Effector memory CD4-positive, alpha-beta T cell (primary cell): ENCODE results near the gene CNTLN.

ENCODE experiments used
- DNase-seq, 3 donors: peaks; one replicate each; pipeline ENCODE4 v3.0.0-alpha.2; 2020
- H3K27ac ChIP-seq: 2 replicates; pipeline ENCODE4 v1.7.0; 2013; ENCODE audit warnings: mild to moderate bottlenecking, low read length, moderate library complexity; ENCODE audit not compliant: insufficient read depth, poor library complexity, severe bottlenecking
- H3K27me3 ChIP-seq: replicated peaks from 2 replicates; pipeline ENCODE4 v1.7.0; 2013; ENCODE audit warnings: mild to moderate bottlenecking, low read length; ENCODE audit not compliant: insufficient read depth, control insufficient read depth, poor library complexity, severe bottlenecking
- H3K36me3 ChIP-seq: 2 replicates; pipeline ENCODE4 v1.7.0; 2013; ENCODE audit warnings: mild to moderate bottlenecking, low read length, moderate library complexity; ENCODE audit not compliant: control insufficient read depth, insufficient read depth
- H3K4me1 ChIP-seq: 2 replicates; pipeline ENCODE4 v1.7.0; 2013; ENCODE audit warnings: low read length, mild to moderate bottlenecking; ENCODE audit not compliant: control insufficient read depth, insufficient read depth, poor library complexity, severe bottlenecking
- H3K4me3 ChIP-seq: 2 replicates; pipeline ENCODE4 v1.7.0; 2013; ENCODE audit warnings: low read length, low read depth, mild to moderate bottlenecking; ENCODE audit not compliant: insufficient read depth, poor library complexity, severe bottlenecking
- H3K9me3 ChIP-seq: 2 replicates; pipeline ENCODE4 v1.7.0; 2013; ENCODE audit warnings: mild to moderate bottlenecking, low read length, moderate library complexity; ENCODE audit not compliant: control insufficient read depth

Gene CNTLN

GRCh38 chr9:17480966-17481365, 346.1 kb downstream of the CNTLN start:
- DNase-seq: no peak
- Histone ChIP-seq H3K27ac (no peak overlapping the region), H3K4me3 (no peak overlapping the region), H3K9me3 (no peaks in the 10 kb centered on the region), H3K36me3 (no peaks in the 10 kb centered on the region), H3K4me1 (no peaks in the 10 kb centered on the region), H3K27me3 (no peaks in the 10 kb centered on the region)

GRCh38 chr9:17481565-17481964, 346.7 kb downstream of the CNTLN start:
- H3K27ac ChIP-seq: no peak overlapping the region
- no peak for DNase-seq
- H3K4me3 ChIP-seq: no peak overlapping the region
- no peaks in the 10 kb centered on the region for H3K36me3 ChIP-seq
- no peaks in the 10 kb centered on the region for H3K9me3 ChIP-seq
- no peaks in the 10 kb centered on the region for H3K4me1 ChIP-seq
- H3K27me3 ChIP-seq: no peaks in the 10 kb centered on the region

- H3K36me3 ChIP-seq: no peaks in the 10 kb centered on the region
- no peaks in the 10 kb centered on the region for H3K27me3 ChIP-seq
- no peaks in the 10 kb centered on the region for H3K4me1 ChIP-seq
- no peak overlapping the region for H3K4me3 ChIP-seq
- no peak overlapping the region for H3K27ac ChIP-seq
- H3K9me3 ChIP-seq: no peaks in the 10 kb centered on the region
- no peak for DNase-seq
These were observed 350.1 kb downstream of the CNTLN start for GRCh38 chr9:17484906-17485305.

- DNase-seq: no peak
- no peaks in the 10 kb centered on the region for H3K27me3 ChIP-seq
- no peak overlapping the region for H3K27ac ChIP-seq
- H3K4me3 ChIP-seq: no peak overlapping the region
- no peaks in the 10 kb centered on the region for H3K9me3 ChIP-seq
- no peaks in the 10 kb centered on the region for H3K36me3 ChIP-seq
- no peaks in the 10 kb centered on the region for H3K4me1 ChIP-seq
These were observed 351.6 kb downstream of the CNTLN start for GRCh38 chr9:17486396-17486795.

GRCh38 chr9:17487467-17487866, 352.6 kb downstream of the CNTLN start:
- no peak overlapping the region for H3K4me3 ChIP-seq
- H3K4me1 ChIP-seq: no peaks in the 10 kb centered on the region
- H3K9me3 ChIP-seq: no peaks in the 10 kb centered on the region
- H3K36me3 ChIP-seq: no peaks in the 10 kb centered on the region
- DNase-seq: no peak
- no peaks in the 10 kb centered on the region for H3K27me3 ChIP-seq
- H3K27ac ChIP-seq: no peak overlapping the region

- no peak for DNase-seq
- Histone ChIP-seq H3K9me3 (no peaks in the 10 kb centered on the region), H3K4me1 (no peaks in the 10 kb centered on the region), H3K4me3 (no peak overlapping the region), H3K36me3 (no peaks in the 10 kb centered on the region), H3K27me3 (no peaks in the 10 kb centered on the region), H3K27ac (no peak overlapping the region)
These were observed 353.8 kb downstream of the CNTLN start for GRCh38 chr9:17488662-17489061.

GRCh38 chr9:17490110-17490509, 355.3 kb downstream of the CNTLN start:
- no peak overlapping the region for H3K4me3 ChIP-seq
- H3K27me3 ChIP-seq: no peaks in the 10 kb centered on the region
- H3K9me3 ChIP-seq: no peaks in the 10 kb centered on the region
- DNase-seq: no peak
- no peaks in the 10 kb centered on the region for H3K36me3 ChIP-seq
- no peaks in the 10 kb centered on the region for H3K4me1 ChIP-seq
- no peak overlapping the region for H3K27ac ChIP-seq

- H3K4me3 ChIP-seq: no peak overlapping the region
- no peaks in the 10 kb centered on the region for H3K36me3 ChIP-seq
- H3K27ac ChIP-seq: no peak overlapping the region
- no peaks in the 10 kb centered on the region for H3K4me1 ChIP-seq
- H3K9me3 ChIP-seq: no peaks in the 10 kb centered on the region
- no peaks in the 10 kb centered on the region for H3K27me3 ChIP-seq
- no peak for DNase-seq
These were observed 356.9 kb downstream of the CNTLN start for GRCh38 chr9:17491780-17492179.

GRCh38 chr9:17503196-17503595, 368.4 kb downstream of the CNTLN start:
- no peak overlapping the region for H3K4me3 ChIP-seq
- no peaks in the 10 kb centered on the region for H3K36me3 ChIP-seq
- H3K9me3 ChIP-seq: no peaks in the 10 kb centered on the region
- no peaks in the 10 kb centered on the region for H3K4me1 ChIP-seq
- no peak overlapping the region for H3K27ac ChIP-seq
- no peak for DNase-seq
- no peaks in the 10 kb centered on the region for H3K27me3 ChIP-seq

- no peaks in the 10 kb centered on the region for H3K27me3 ChIP-seq
- H3K27ac ChIP-seq: no peak overlapping the region
- H3K9me3 ChIP-seq: no peaks in the 10 kb centered on the region
- H3K4me3 ChIP-seq: no peak overlapping the region
- no peaks in the 10 kb centered on the region for H3K4me1 ChIP-seq
- H3K36me3 ChIP-seq: no peaks in the 10 kb centered on the region
- DNase-seq: no peak
These were observed 374.3 kb downstream of the CNTLN start for GRCh38 chr9:17509151-17509550.

GRCh38 chr9:17509701-17510100, 374.9 kb downstream of the CNTLN start:
- no peaks in the 10 kb centered on the region for H3K9me3 ChIP-seq
- H3K36me3 ChIP-seq: no peaks in the 10 kb centered on the region
- H3K4me1 ChIP-seq: no peaks in the 10 kb centered on the region
- H3K27ac ChIP-seq: no peak overlapping the region
- H3K4me3 ChIP-seq: no peak overlapping the region
- no peaks in the 10 kb centered on the region for H3K27me3 ChIP-seq
- DNase-seq: no peak
